Hepatocyte (in vitro differentiated cells): Measurements from ENCODE around the gene ATP5F1D. TPM values are rescaled to one million over a fixed set of nuclear protein-coding genes. Genes with fewer than 3 reads are reported as not detected.

Experiments
- DNase-seq: peaks from one replicate; pipeline ENCODE4 v3.0.0-alpha.2; 2016; ENCODE audit warnings: low spot score
- H2AFZ ChIP-seq: fragments of 200-600 bp; sonication (generic); 2 replicates; pipeline ENCODE4 v1.6.0; 2016; ENCODE audit warnings: antibody characterized with exemption, mild to moderate bottlenecking
- H3K27ac ChIP-seq: fragments of 200-600 bp; sonication (generic); 2 replicates; pipeline ENCODE4 v1.5.1; 2016; ENCODE audit warnings: mild to moderate bottlenecking
- H3K27me3 ChIP-seq: fragments of 200-600 bp; sonication (generic); 2 replicates; pipeline ENCODE4 v1.6.1; 2016
- H3K36me3 ChIP-seq: fragments of 200-600 bp; sonication (generic); replicated peaks from 2 replicates; pipeline ENCODE4 v1.5.1; 2016; ENCODE audit warnings: low read depth; ENCODE audit not compliant: insufficient read depth
- H3K4me1 ChIP-seq: fragments of 200-600 bp; sonication (generic); 2 replicates; pipeline ENCODE4 v1.5.1; 2016; ENCODE audit warnings: mild to moderate bottlenecking, moderate library complexity; ENCODE audit not compliant: insufficient read depth
- H3K4me2 ChIP-seq: fragments of 200-600 bp; sonication (generic); 2 replicates; pipeline ENCODE4 v1.6.0; 2016
- H3K4me3 ChIP-seq: fragments of 200-600 bp; sonication (generic); 2 replicates; pipeline ENCODE4 v1.5.1; 2016; ENCODE audit warnings: mild to moderate bottlenecking
- H3K79me2 ChIP-seq: fragments of 200-600 bp; sonication (generic); 2 replicates; pipeline ENCODE4 v1.6.0; 2017; ENCODE audit warnings: mild to moderate bottlenecking
- H3K9me2 ChIP-seq: fragments of 200-600 bp; sonication (generic); replicated peaks from 2 replicates; pipeline ENCODE4 v1.6.0; 2017; ENCODE audit warnings: mild to moderate bottlenecking; ENCODE audit not compliant: insufficient read depth
- H3K9me3 ChIP-seq: fragments of 200-600 bp; sonication (generic); 2 replicates; pipeline ENCODE4 v1.5.1; 2016; ENCODE audit warnings: low read depth, mild to moderate bottlenecking
- H4K20me1 ChIP-seq: fragments of 200-600 bp; sonication (generic); 2 replicates; pipeline ENCODE4 v1.6.0; 2016; ENCODE audit warnings: mild to moderate bottlenecking; ENCODE audit not compliant: insufficient read depth, poor library complexity, severe bottlenecking
- EZH2 ChIP-seq: fragments of 200-600 bp; sonication (generic); IDR thresholded peaks from 2 replicates; pipeline ENCODE4 v1.6.1; 2016; ENCODE audit warnings: antibody characterized with exemption, mild to moderate bottlenecking, borderline replicate concordance
- EZH2phosphoT487 ChIP-seq: fragments of 200-600 bp; sonication (generic); IDR thresholded peaks from one replicate; pipeline ENCODE4 v1.6.1; 2018; ENCODE audit warnings: antibody characterized with exemption, mild to moderate bottlenecking, low read depth, moderate library complexity; ENCODE audit not compliant: unreplicated experiment, severe bottlenecking
- WGBS: methylation state at CpG from one replicate; pipeline ENCODE4 v1.1.6; 2016; ENCODE audit warnings: low lambda C conversion rate; ENCODE audit errors: missing lambda C conversion rate; 5-methylcytosine and 5-hydroxymethylcytosine counted together
- polyA plus RNA-seq: library from polyadenylated mRNA; unstranded; fragments of >200 nt; fragmentation: Nextera tagmentation; extraction: Ambion mirVana; gene quantifications from 2 replicates; pipeline ENCODE4 v1.2.1, GENCODE V29; 2016
- total RNA-seq: library from RNA; depleted of rRNA; stranded (reverse); fragments of >200 nt; gene quantifications from 2 replicates; pipeline ENCODE4 v1.2.3, GENCODE V29; 2014
- TF ChIP-seq, protein P1 (sequence below): fragments of 200-600 bp; sonication (generic); IDR thresholded peaks from 2 replicates; pipeline ENCODE4 v1.5.1; 2016; ENCODE audit warnings: antibody characterized with exemption, mild to moderate bottlenecking; ENCODE audit not compliant: poor library complexity

ATP5F1D gene
- total and polyA plus RNA-seq, 2 experiments from 2014 or later, result 54.0 to 291 TPM

DNA sequence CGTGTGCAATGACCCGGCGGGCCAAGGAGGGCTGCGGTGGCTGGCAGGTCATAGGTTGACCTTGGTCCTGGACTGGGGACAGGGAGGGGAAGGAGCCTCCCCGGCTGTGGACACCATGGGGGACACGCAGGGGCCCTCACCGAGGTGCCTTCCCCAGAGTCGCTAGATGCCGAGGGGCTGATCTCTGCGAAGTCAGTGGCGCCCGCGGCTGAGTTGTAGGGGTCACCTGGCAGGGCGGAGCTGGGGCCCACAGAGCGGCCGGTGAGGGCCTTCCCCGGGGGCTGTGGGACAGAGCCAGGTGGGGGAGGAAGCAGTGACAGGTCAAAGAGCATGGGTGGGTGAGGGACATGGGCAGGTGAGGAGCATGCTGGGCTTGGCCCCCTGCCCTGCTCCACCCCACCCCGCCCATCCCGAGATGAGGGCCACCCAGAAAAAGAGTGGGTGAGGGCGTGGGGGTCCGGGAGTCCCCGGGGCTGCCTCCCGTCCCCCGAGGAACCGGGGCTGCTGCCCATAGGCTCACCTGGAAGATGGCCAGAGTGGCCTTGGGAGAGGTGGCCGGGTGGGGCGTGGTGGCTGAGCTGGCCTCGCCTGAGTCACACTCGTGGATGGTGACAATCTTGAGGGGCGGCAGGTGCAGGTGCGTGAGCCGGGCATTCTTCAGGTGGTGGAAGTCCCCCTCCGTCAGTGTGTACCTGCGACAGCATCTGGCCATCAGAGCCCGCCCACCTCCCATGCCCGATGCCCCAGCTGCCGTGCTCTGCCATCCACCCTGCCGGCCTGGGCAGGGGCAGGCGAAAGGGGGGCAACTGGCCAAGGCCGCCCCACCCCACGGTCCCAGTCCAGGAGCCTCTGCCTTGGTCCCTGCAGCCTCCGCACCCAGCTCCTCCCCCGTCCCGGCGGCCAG lies 7.2 kb upstream of the ATP5F1D start:
- WGBS, result 97% methylated on average over 24 of the region's 45 CpGs
- H3K36me3 ChIP-seq, result no peaks in the 10 kb centered on the region
- no peaks in the 10 kb centered on the region for H3K9me3 ChIP-seq
- H3K4me2 ChIP-seq, result no peak overlapping the region
- H3K27me3 ChIP-seq, result no peaks in the 10 kb centered on the region
- DNase-seq, result no peak
- TF ChIP-seq, protein P1, sequence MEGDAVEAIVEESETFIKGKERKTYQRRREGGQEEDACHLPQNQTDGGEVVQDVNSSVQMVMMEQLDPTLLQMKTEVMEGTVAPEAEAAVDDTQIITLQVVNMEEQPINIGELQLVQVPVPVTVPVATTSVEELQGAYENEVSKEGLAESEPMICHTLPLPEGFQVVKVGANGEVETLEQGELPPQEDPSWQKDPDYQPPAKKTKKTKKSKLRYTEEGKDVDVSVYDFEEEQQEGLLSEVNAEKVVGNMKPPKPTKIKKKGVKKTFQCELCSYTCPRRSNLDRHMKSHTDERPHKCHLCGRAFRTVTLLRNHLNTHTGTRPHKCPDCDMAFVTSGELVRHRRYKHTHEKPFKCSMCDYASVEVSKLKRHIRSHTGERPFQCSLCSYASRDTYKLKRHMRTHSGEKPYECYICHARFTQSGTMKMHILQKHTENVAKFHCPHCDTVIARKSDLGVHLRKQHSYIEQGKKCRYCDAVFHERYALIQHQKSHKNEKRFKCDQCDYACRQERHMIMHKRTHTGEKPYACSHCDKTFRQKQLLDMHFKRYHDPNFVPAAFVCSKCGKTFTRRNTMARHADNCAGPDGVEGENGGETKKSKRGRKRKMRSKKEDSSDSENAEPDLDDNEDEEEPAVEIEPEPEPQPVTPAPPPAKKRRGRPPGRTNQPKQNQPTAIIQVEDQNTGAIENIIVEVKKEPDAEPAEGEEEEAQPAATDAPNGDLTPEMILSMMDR, result no peak
- TF ChIP-seq EZH2 (no peak), EZH2phosphoT487 (no peak)
- H4K20me1 ChIP-seq, result no peaks in the 10 kb centered on the region
- H3K79me2 ChIP-seq, result peaks cover 4% of the 10 kb centered on the region
- peaks cover 22% of the 10 kb centered on the region for H3K4me1 ChIP-seq
- no peak overlapping the region for H2AFZ ChIP-seq
- H3K27ac ChIP-seq, result no peak overlapping the region
- no peak overlapping the region for H3K4me3 ChIP-seq
- no peaks in the 10 kb centered on the region for H3K9me2 ChIP-seq

DNA sequence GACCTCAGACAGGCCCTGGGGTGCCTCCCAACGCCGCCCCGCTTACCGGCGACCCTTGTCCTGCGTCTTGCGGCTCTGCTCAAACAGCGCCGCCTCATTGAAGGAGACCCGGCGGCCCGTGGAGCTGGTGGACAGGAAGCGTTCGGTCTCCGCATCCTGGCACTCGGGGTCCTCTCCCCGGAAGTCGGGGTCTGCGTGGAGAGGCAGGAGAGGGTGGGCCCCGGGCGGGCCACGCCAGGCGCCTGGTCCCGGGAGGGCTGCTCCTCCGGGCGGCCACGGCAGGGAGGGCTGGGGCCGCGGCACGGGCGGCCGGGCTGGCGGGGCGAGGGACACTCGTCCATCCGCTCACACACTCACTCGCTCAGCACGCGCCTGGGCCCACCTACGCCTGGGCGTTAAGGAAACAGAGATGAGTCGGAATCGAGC lies 6.6 kb upstream of the ATP5F1D start:
- no peaks in the 10 kb centered on the region for H3K36me3 ChIP-seq
- no peak overlapping the region for H3K27ac ChIP-seq
- H4K20me1 ChIP-seq, result no peaks in the 10 kb centered on the region
- no peak overlapping the region for H3K4me2 ChIP-seq
- H3K79me2 ChIP-seq, result peaks cover 4% of the 10 kb centered on the region
- H3K27me3 ChIP-seq, result no peaks in the 10 kb centered on the region
- no peak overlapping the region for H2AFZ ChIP-seq
- no peak overlapping the region for H3K4me3 ChIP-seq
- H3K9me2 ChIP-seq, result no peaks in the 10 kb centered on the region
- peaks cover 25% of the 10 kb centered on the region for H3K4me1 ChIP-seq
- no peaks in the 10 kb centered on the region for H3K9me3 ChIP-seq
- no peak for TF ChIP-seq EZH2phosphoT487
- TF ChIP-seq EZH2, result no peak
- TF ChIP-seq, protein P1, result no peak
- 98% methylated on average over 34 of the region's 43 CpGs for WGBS
- no peak for DNase-seq

DNA sequence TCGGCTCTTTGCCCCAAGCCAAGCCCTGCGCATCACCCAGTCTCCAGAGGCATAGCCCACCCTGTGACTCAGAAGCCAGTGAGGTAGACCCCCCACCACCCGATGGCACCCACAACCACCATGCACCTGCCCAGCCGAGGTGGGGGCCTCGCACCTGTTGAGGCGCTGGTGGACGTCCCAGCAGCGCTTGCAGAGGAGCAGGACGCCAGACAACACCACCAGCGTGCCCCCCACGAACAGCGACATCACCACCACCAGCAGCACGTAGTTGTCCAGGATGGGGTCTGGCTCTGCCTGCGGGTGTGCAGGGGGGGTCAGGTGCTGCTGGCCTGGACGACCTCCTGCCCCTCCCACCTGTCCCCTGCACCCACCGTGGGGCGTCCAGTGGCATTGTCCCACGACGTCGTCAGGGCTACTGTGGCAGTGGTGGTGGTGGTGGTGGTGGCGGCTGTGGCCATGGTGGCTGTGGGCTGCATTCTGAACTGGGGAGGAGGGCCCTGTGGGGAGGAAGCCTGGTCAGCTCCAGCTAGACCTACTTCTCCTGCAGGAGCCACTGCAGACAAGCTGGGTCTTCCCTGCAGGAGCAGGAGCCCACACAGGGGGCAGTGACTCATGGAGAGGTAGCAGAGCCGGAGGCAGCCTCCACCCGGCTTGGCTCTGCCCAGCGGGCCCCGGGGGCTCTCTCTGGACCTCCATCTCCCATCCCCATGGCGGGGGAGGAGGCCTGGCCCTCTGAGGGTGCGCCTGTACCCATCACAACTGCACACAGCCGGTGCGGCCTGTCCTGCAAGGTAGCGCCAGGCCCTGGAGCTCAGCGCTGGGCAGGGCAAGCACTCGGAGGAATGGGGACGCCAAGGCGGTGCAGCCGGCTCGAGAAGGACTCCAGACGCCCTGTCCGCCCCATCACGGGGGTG lies 5.7 kb upstream of the ATP5F1D start:
- Histone ChIP-seq H3K27me3 (no peaks in the 10 kb centered on the region), H4K20me1 (no peaks in the 10 kb centered on the region), H3K4me1 (peaks cover 31% of the 10 kb centered on the region), H3K36me3 (no peaks in the 10 kb centered on the region), H3K79me2 (peaks cover 4% of the 10 kb centered on the region), H3K9me2 (no peaks in the 10 kb centered on the region), H3K27ac (no peak overlapping the region), H2AFZ (no peak overlapping the region), H3K4me3 (no peak overlapping the region), H3K9me3 (no peaks in the 10 kb centered on the region), H3K4me2 (peak overlapping the region; percentile 100)
- TF ChIP-seq EZH2, result no peak
- no peak for TF ChIP-seq EZH2phosphoT487
- TF ChIP-seq, protein P1, result no peak
- WGBS, result 80% methylated on average over 37 of the region's 39 CpGs
- no peak for DNase-seq
